H1 (cell line): ENCODE results near the gene MYCBP2. TPM values are rescaled to one million over a fixed set of nuclear protein-coding genes. Genes with fewer than 3 reads are reported as not detected.

ENCODE experiments used
- CHD7 ChIP-seq: fragments of 300-600 bp; sonication (generic); IDR thresholded peaks from 2 replicates; pipeline ENCODE4 v1.7.1; 2012; ENCODE audit warnings: low read length, moderate library complexity, mild to moderate bottlenecking, inconsistent platforms; ENCODE audit not compliant: insufficient replicate concordance
- CREB1 ChIP-seq: IDR thresholded peaks from 2 replicates; pipeline ENCODE4 v1.6.1; 2012; ENCODE audit warnings: inconsistent platforms
- CTCF ChIP-seq, 3 experiments: IDR thresholded peaks; 1 replicate in 2 of 3; 2 replicates in 1 of 3; pipeline versions ENCODE4 v1.5.1 to v1.6.1; 2011; ENCODE audit warnings: low read length in 3 of 3, mild to moderate bottlenecking in 3 of 3, inconsistent platforms in 2 of 3, low read depth in 1 of 3, moderate library complexity in 1 of 3; ENCODE audit not compliant: insufficient read depth in 1 of 3; ENCODE audit errors: control extremely low read depth in 1 of 3
- NRF1 ChIP-seq: IDR thresholded peaks from 2 replicates; pipeline ENCODE4 v1.6.1; 2011; ENCODE audit warnings: mild to moderate bottlenecking, low read depth, low read length, improper control_type of control experiment
- POLR2A ChIP-seq, 2 experiments: IDR thresholded peaks; 1 replicate in 1 of 2; 2 replicates in 1 of 2; pipeline ENCODE4 v1.6.1; 2011; ENCODE audit warnings: low read depth in 2 of 2, low read length in 2 of 2, mild to moderate bottlenecking in 2 of 2; ENCODE audit errors: control extremely low read depth in 1 of 2
- POU5F1 ChIP-seq: IDR thresholded peaks from 2 replicates; pipeline ENCODE4 v1.6.1; 2011; ENCODE audit warnings: low read depth, mild to moderate bottlenecking, low read length, moderate library complexity
- SP4 ChIP-seq: IDR thresholded peaks from 2 replicates; pipeline ENCODE4 v1.6.1; 2012; ENCODE audit warnings: low read length, inconsistent platforms
- polyA plus RNA-seq, 7 experiments: library from polyadenylated mRNA; depleted of rRNA in 3 of 7; stranded (reverse) in 5 of 7; unstranded in 2 of 7; fragments of >200 nt in 5 of 7; fragments of 200-250 nt in 2 of 7; gene quantifications; 1 replicate in 5 of 7; 2 replicates in 1 of 7; 4 replicates in 1 of 7; pipeline versions ENCODE4 v1.2.1 to v1.2.3, GENCODE V29; 2011 to 2013; ENCODE audit warnings: missing spikeins in 2 of 7, mixed read lengths in 2 of 7
- total RNA-seq: library from RNA; stranded (reverse); fragmentation: NEBNext Ultra II Directional; extraction: Animal tissue kit (Norgen Biotek cat#: 25700); gene quantifications from 2 replicates; pipeline ENCODE4 v1.2.1, GENCODE V29; 2021

Gene MYCBP2
- total and polyA plus RNA-seq, 2 of the 8 experiments (the other 6 are each of a cell fraction or from before 2014, with no cell fraction given): 19.0 to 52.1 TPM

- TF ChIP-seq CHD7 (no peak), SP4 (no peak), CREB1 (no peak), POLR2A (IDR thresholded peaks at IDR 0.05; ENCODE audit: control extremely low read depth in 1 of 2, low read depth in 2 of 2, low read length in 2 of 2) (no peak), CTCF (IDR thresholded peaks at IDR 0.05; ENCODE audit: control extremely low read depth in 1 of 3, insufficient read depth in 1 of 3, low read depth in 1 of 3, low read length in 3 of 3) (no peak), NRF1 (no peak), POU5F1 (no peak)
Observed at GRCh38 chr13:77331421-77331820, 4.5 kb upstream of the MYCBP2 start (continued).
